ENCODE measurements around the gene PLCB1. TPM values are rescaled to one million over a fixed set of nuclear protein-coding genes. Genes with fewer than 3 reads are reported as not detected.

The PLCB1 gene
- total RNA-seq, 2 donors from 2014 or later = 3.2 to 3.4 TPM

DNA sequence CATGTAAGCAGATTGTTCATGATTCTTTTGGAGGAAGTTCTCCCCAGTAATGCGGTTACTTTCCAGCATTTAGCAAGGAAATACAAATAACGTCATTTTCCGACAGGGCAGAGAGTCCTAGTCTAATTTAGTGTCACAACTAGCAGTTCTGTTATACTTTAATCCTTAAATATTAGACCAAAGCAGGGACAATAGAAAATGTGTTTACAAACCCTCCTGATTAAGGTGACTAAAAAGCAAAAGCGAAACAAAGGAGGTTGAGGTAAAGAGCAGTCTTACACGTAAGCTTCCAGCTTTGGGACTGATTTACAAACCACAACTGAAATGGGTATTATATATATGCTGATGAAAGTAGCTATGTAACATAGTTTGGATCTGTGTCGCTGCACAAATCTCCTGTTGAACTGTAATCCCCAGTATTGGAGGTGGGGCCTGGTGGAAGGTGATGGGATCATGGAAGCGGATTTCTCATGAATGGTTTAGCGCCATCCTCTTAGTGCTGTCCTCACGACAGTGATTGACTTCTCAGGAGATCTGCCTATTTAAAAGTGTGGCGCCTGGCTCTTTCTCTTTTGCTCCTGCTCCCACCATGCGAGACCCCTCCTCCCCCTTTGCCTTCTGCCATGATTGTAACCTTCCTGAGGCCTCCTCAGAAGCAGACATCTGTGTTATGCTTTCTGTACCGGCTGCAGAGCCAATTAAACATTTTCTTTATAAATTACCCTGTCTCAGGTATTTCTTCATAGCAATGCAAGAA is 81.9 kb downstream of the PLCB1 start:
- H3K27me3 Mint-ChIP-seq (ENCODE audit: low read depth) = peaks cover 6% of the 10 kb centered on the region
- ATAC-seq (replicated peaks in 1 of 2) (peak; percentile 79 to 82), DNase-seq (no peak)
- peak overlapping the region; percentile 63 to 83 for H3K4me3 Mint-ChIP-seq
- H3K36me3 Mint-ChIP-seq (ENCODE audit: insufficient read depth in 2 of 2) = peaks cover 2% of the 10 kb centered on the region in 2 donors
- H3K9me3 Mint-ChIP-seq = peaks cover 0 to 2% of the 10 kb centered on the region in 2 donors
- H3K4me1 Mint-ChIP-seq (ENCODE audit: low read depth) = peaks cover 61% of the 10 kb centered on the region
- H3K27ac Mint-ChIP-seq = peak overlapping the region; percentile 69

DNA sequence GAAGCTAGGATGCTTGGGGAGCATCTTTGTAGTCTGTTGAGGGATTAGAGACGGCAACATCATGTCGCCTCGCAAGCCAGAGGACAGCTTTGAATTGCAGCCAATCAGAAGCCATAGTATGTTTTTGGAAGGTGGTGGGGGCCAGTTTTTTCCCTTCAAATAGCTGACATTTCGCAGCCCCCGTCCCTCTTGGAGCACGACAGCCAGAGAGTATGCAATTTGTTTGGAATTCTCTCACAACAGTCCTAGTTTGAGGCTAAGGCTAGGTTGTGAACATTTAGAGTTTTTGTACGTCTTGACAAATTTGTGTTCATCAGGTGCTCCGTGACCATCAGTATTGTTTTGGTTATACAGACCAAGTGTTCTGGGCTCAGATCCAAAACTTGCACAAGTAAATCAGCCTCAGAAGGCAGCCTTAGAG is 83.3 kb downstream of the PLCB1 start:
- peak overlapping the region; percentile 63 to 83 for H3K4me3 Mint-ChIP-seq
- peaks cover 2% of the 10 kb centered on the region for H3K27me3 Mint-ChIP-seq (ENCODE audit: low read depth)
- no peak overlapping the region for H3K27ac Mint-ChIP-seq
- DNase-seq = no peak
- H3K4me1 Mint-ChIP-seq (ENCODE audit: low read depth) = peaks cover 53% of the 10 kb centered on the region
- H3K9me3 Mint-ChIP-seq = peaks cover 0 to 2% of the 10 kb centered on the region in 2 donors
- no peak for ATAC-seq (replicated peaks in 1 of 2)
- H3K36me3 Mint-ChIP-seq (ENCODE audit: insufficient read depth in 2 of 2) = peaks cover 2% of the 10 kb centered on the region in 2 donors

DNA sequence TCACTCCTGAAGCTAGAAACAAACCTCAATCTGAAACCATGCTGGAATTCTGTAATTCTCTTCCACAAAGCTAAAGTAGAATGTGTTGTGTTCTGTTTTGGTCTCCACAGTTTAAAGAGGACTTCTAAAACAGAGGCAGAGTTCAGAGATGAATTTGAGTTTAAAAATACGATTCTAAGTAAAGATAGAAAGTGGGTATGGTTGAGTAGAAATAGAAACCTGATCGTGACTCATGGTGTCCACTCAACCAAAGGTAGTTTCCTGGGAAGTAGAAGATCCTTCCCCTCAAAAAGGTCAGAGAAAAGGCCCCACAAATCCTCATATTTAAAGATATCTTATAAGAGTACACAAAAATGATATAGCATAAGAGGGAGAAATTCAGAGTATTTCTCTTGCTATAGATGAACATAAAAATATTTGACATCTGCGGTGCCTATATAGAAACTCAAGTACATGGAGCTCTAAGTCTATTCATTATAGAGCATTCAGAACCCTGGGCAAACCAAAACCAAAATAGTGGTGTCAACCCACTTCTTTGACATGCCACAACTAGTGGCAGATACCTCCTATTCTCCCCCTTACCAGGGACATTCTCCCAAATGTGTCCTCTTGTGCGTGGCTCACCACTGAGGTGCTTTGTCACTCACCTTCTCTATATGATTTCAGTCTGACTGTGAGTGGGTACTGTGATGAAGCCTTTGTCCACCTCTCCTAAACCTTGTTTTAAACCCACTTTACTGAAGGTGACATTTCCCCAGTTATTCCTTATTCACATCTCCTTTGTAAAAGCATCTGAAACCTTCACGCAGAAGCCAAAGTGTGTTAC is 84.5 kb downstream of the PLCB1 start:
- Mint-ChIP-seq H3K4me3 (peak overlapping the region; percentile 45 to 73), H3K27ac (no peak overlapping the region)

DNA sequence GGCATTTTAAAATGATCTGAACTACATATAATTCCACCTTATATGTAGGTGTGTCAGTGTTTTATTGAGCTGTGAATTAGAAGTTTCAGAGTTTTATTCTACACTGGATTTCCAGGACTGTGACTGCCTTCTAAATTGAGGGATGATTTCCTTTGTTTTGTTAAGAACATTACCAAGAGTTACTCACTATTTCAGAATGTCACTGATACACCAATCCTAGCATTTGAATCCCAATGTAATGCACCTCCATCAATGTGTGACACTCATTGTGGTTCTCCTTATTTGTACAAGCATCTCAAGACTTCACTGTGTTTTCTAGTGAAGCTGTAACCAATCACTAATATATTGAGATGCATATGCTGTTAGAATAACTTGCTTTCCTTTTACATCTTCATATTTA is 86.8 kb downstream of the PLCB1 start:
- H3K4me1 Mint-ChIP-seq (ENCODE audit: low read depth) = peaks cover 37% of the 10 kb centered on the region
- peaks cover 2 to 8% of the 10 kb centered on the region in 2 donors for H3K36me3 Mint-ChIP-seq (ENCODE audit: insufficient read depth in 2 of 2)
- H3K4me3 Mint-ChIP-seq = no peak overlapping the region
- DNase-seq (no peak), ATAC-seq (replicated peaks in 1 of 2) (no peak)
- no peak overlapping the region for H3K27ac Mint-ChIP-seq
- no peaks in the 10 kb centered on the region for H3K27me3 Mint-ChIP-seq (ENCODE audit: low read depth)
- peaks cover 0 to 2% of the 10 kb centered on the region in 2 donors for H3K9me3 Mint-ChIP-seq

More for the DNA sequence above, 84.5 kb downstream of the PLCB1 start:
- H3K36me3 Mint-ChIP-seq (ENCODE audit: insufficient read depth in 2 of 2) = peaks cover 2% of the 10 kb centered on the region in 2 donors
- H3K9me3 Mint-ChIP-seq = peaks cover 0 to 2% of the 10 kb centered on the region in 2 donors
- DNase-seq (peak; percentile 7 to 27), ATAC-seq (replicated peaks in 1 of 2) (peak; percentile 73)
- no peaks in the 10 kb centered on the region for H3K27me3 Mint-ChIP-seq (ENCODE audit: low read depth)
- peaks cover 53% of the 10 kb centered on the region for H3K4me1 Mint-ChIP-seq (ENCODE audit: low read depth)

DNA sequence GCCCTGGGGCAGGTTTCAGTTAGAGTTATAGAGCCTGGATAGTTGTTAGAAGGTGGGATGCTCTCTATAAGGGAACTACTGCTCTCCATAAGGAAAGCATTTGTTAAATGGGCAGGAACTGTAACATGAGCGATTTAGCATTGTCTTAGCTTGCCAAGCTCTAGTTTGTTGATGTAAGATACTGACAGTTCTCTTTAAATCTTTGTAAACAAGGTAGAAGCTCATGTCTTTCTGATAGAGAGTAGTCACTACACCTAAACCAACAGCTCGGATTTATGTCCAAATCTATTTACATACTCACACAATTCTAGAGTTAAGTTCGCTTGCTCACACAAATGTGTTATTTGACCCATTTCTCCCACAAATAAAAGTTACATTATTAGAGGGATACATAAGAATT is 87.3 kb downstream of the PLCB1 start:
- no peak for ATAC-seq (replicated peaks in 1 of 2)
- no peak for DNase-seq
- H3K36me3 Mint-ChIP-seq (ENCODE audit: insufficient read depth in 2 of 2) = peaks cover 2 to 8% of the 10 kb centered on the region in 2 donors

DNA sequence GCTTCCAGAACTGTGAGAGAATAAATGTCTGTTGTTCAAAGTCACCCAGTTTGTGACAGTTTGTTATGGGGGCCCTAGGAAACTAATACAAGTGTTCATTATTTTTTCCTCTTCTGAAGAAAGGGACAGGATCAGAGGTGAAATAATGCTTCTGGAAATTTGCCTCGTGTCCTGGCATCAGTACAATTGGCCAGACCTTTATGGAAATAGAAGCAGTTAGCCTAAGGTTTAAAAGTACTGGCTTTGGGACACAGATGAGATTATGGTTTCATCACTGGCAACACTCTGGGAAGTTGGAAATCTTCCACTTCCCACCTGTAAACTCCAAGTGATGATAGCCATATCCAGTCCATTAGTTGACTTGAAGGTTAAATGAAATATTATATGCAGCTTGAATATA is 88.7 kb downstream of the PLCB1 start:
- Mint-ChIP-seq H3K27me3 (ENCODE audit: low read depth) (no peaks in the 10 kb centered on the region), H3K4me1 (ENCODE audit: low read depth) (peaks cover 22% of the 10 kb centered on the region), H3K27ac (no peak overlapping the region), H3K36me3 (ENCODE audit: insufficient read depth in 2 of 2) (peaks cover 2 to 8% of the 10 kb centered on the region in 2 donors), H3K4me3 (no peak overlapping the region), H3K9me3 (peaks cover 0 to 2% of the 10 kb centered on the region in 2 donors)
- no peak for ATAC-seq (replicated peaks in 1 of 2)
- no peak for DNase-seq

More for the DNA sequence above, 87.3 kb downstream of the PLCB1 start:
- Mint-ChIP-seq H3K27ac (no peak overlapping the region), H3K4me3 (no peak overlapping the region), H3K27me3 (ENCODE audit: low read depth) (no peaks in the 10 kb centered on the region), H3K4me1 (ENCODE audit: low read depth) (peaks cover 31% of the 10 kb centered on the region), H3K9me3 (peaks cover 0 to 2% of the 10 kb centered on the region in 2 donors)

DNA sequence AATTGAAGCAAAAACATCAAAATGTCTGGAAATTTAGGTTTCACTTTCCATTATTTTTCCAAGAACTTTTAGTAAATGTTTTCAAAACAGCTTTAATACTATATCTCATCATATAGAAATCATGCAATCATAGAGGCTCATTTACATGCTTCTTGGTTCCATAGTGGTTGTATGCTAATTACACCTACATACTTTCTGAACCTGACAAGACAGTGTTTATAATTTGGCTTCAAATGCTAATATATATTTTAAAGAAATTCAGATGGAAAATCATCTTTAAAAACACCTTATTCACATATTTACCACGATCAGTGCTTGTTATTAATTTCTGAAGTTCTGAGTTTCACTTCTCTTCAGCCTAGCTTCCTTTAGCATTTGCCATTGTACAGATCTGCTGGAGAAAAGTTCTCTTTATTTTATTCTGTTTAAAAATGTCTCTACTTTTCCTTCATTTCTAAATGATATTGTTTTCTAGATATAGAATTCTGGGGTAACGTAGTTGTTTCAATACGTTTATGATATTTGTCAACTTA is 89.9 kb downstream of the PLCB1 start:
- Mint-ChIP-seq H3K36me3 (ENCODE audit: insufficient read depth in 2 of 2) (peaks cover 2 to 8% of the 10 kb centered on the region in 2 donors), H3K9me3 (peaks cover 0 to 2% of the 10 kb centered on the region in 2 donors), H3K4me3 (no peak overlapping the region), H3K27ac (no peak overlapping the region), H3K27me3 (ENCODE audit: low read depth) (no peaks in the 10 kb centered on the region), H3K4me1 (ENCODE audit: low read depth) (peaks cover 9% of the 10 kb centered on the region)
- DNase-seq (no peak), ATAC-seq (replicated peaks in 1 of 2) (no peak)

DNA sequence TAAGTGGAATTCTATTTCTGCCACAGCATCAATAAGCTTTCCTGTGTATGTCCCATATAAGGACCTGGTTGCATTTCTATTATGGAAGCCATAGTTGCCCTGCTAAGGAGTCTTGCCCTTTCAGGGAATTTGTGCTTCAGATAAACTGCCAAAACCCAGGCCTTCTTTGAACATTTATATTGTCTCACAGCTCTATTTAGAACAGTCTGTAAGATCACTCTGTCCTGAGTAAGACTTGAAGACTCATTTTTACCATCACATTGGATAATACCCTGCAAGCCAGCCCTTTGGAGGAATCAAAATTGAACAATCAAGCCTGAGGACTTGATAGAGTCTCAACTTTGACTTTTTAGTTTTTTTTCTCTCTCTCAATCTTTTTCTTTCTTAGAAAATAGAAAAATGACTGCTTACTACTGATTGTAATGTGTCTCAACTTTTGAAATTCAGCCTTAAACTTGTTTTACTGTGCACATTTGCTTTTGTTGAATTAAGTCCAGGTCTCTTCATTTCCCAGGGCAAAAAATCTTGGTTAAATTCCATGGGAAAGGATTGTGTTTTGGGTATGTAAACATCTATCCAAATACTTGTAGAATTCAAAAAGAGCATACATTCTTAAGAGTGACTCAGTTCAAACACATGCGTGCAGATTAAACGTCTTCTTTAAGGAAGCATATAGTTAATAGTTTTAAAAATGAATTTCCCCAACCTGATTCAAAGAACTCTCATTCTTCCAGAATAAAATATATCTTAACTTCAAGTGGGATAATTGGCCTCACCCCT is 91.2 kb downstream of the PLCB1 start:
- H3K27ac Mint-ChIP-seq = no peak overlapping the region
- peaks cover 0 to 6% of the 10 kb centered on the region in 2 donors for H3K36me3 Mint-ChIP-seq (ENCODE audit: insufficient read depth in 2 of 2)
- ATAC-seq (replicated peaks in 1 of 2) (no peak), DNase-seq (no peak)
- H3K27me3 Mint-ChIP-seq (ENCODE audit: low read depth) = no peaks in the 10 kb centered on the region
- H3K4me1 Mint-ChIP-seq (ENCODE audit: low read depth) = no peaks in the 10 kb centered on the region
- H3K9me3 Mint-ChIP-seq = no peaks in the 10 kb centered on the region
- no peak overlapping the region for H3K4me3 Mint-ChIP-seq

DNA sequence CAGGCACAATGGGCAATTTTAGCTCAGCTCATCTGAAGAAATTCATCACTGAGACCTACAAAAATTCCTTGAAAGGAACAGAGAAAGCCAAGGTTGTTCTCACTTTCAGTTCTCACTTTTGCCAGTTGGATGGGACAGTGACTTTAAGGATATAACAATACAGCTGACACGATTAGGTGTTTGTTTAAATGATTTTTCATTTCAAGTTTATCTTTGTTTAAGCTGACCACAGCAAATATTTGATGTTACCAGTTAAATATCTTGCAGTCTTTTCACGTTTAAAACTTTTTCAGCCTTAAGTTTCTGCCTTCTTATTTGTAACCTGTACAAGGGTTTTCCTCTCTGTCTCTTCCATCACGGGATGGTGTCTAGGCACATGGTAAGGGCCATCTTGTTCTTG is 93.6 kb downstream of the PLCB1 start:
- Mint-ChIP-seq H3K27ac (no peak overlapping the region), H3K27me3 (ENCODE audit: low read depth) (no peaks in the 10 kb centered on the region), H3K9me3 (no peaks in the 10 kb centered on the region), H3K36me3 (ENCODE audit: insufficient read depth in 2 of 2) (peaks cover 0 to 6% of the 10 kb centered on the region in 2 donors), H3K4me1 (ENCODE audit: low read depth) (no peaks in the 10 kb centered on the region), H3K4me3 (no peak overlapping the region)
- DNase-seq (no peak), ATAC-seq (replicated peaks in 1 of 2) (no peak)

DNA sequence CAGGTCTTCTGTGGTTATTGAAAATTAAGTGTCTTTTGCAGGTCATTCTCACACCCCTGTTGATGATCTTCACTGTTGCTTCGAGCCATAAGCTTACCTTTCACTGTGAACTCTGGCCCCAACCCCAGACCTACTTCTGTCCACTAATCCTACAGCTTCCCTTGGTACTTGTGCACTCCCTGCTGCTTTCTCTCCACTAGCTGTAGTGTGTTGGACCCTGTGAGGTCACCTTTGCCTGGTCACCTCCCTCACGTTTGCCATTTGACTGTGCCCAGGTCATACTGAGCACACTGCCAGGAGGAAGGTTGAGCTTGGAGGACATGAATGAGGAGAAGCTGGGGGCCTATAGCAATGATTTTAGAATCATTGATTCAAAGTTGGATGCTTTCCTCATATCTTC is 94.0 kb downstream of the PLCB1 start:
- H3K27me3 Mint-ChIP-seq (ENCODE audit: low read depth) = no peaks in the 10 kb centered on the region
- DNase-seq (no peak), ATAC-seq (replicated peaks in 1 of 2) (no peak)
- H3K4me1 Mint-ChIP-seq (ENCODE audit: low read depth) = no peaks in the 10 kb centered on the region
- no peak overlapping the region for H3K4me3 Mint-ChIP-seq
- peaks cover 0 to 6% of the 10 kb centered on the region in 2 donors for H3K36me3 Mint-ChIP-seq (ENCODE audit: insufficient read depth in 2 of 2)
- H3K9me3 Mint-ChIP-seq = no peaks in the 10 kb centered on the region
- H3K27ac Mint-ChIP-seq = no peak overlapping the region

DNA sequence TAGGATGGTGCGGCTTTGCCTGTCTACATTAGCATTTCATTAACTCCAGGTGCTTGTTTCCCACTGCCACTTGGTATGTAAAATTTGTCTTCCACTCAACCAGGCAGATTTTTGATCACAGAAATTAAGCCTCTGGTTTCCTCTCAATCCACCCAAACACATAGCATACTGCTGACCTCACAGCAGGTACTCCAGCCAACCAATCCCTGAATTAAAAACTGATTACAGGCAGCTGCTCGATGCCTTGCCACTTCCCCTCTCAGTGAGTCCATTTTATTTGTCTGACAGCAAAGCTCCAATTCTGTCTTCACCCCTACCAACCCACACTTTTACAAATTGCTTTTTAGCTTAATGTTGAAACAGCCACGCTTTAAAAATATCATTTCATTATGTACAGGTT is 95.2 kb downstream of the PLCB1 start:
- no peaks in the 10 kb centered on the region for H3K27me3 Mint-ChIP-seq (ENCODE audit: low read depth)
- no peaks in the 10 kb centered on the region for H3K9me3 Mint-ChIP-seq
- DNase-seq = no peak
- H3K36me3 Mint-ChIP-seq (ENCODE audit: insufficient read depth in 2 of 2) = peaks cover 0 to 6% of the 10 kb centered on the region in 2 donors
- no peak for ATAC-seq (replicated peaks in 1 of 2)
- no peak overlapping the region for H3K4me3 Mint-ChIP-seq
- H3K27ac Mint-ChIP-seq = no peak overlapping the region
- H3K4me1 Mint-ChIP-seq (ENCODE audit: low read depth) = no peaks in the 10 kb centered on the region

DNA sequence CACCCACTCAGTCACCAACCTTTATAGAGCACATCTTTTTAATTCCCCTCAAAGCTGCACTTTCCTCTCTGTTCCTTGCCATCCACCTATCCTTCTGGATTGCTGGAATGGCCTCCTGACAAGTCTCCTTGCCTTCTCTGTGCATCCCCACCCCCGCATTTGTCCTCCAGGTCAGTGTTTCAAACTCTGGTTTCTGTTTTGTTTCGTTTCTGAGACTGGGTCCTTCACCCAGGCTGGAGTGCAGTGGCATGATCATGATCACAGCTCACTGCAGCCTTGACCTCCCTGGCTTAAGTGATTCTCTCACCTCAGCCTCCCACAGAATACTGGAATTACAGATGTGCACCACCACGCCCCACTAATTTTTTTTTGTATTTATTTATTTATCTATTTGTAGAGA is 96.2 kb downstream of the PLCB1 start:
- Mint-ChIP-seq H3K36me3 (ENCODE audit: insufficient read depth in 2 of 2) (no peaks in the 10 kb centered on the region), H3K27ac (no peak overlapping the region), H3K27me3 (ENCODE audit: low read depth) (no peaks in the 10 kb centered on the region), H3K4me1 (ENCODE audit: low read depth) (no peaks in the 10 kb centered on the region), H3K9me3 (no peaks in the 10 kb centered on the region), H3K4me3 (no peak overlapping the region)
- ATAC-seq (replicated peaks in 1 of 2) = no peak
- no peak for DNase-seq

Data from activated T-cell treated with anti-CD3 and anti-CD28 coated beads, Interleukin-2, amount 50 U/mL, for 72 hours (primary cell).